A673 (cell line): ENCODE data around the gene GNL3L.

ENCODE experiments used
- CTCF ChIP-seq: fragments of 300-800, 200-600 bp; sonication (generic); conservative IDR thresholded peaks from 2 replicates; pipeline ENCODE4 v1.5.1; 2017; ENCODE audit warnings: low read depth, mild to moderate bottlenecking, antibody characterized with exemption, low read length, moderate library complexity, mixed read lengths
- EZH2 ChIP-seq: fragments of 200-600 bp; sonication (generic); IDR thresholded peaks from 2 replicates; pipeline ENCODE4 v1.6.1; 2017; ENCODE audit warnings: borderline replicate concordance, low read depth, mild to moderate bottlenecking, mixed read lengths, antibody characterized with exemption, low read length; ENCODE audit not compliant: poor library complexity, severe bottlenecking

DNA sequence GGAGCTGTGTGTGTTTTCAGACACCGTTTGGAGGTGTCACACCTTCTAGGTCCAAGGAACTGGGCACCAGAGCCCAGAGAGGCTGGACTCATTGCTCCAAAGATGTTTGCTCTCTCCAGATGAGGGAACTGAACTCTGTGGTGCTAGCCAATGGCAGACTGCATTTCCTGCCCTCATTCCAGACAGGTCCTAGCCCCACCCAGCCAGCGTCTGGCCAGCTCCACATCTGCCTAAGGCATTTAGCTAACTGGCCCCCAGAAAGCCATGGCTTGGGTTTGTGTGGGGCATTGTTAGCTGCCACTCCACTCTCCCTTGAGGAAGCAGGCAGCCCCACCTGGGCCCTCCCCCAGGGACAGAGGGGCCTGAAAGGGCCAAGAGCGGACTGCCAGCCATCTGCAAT is 45.4 kb upstream of the GNL3L start:
- TF ChIP-seq CTCF (no peak), EZH2 (no peak)
